GM12872 (cell line): ENCODE measurements around the gene SCFD2.

ENCODE experiments used
- CTCF ChIP-seq: IDR thresholded peaks from 3 replicates; pipeline ENCODE4 v1.5.1; 2011; ENCODE audit warnings: low read depth, mild to moderate bottlenecking, low read length, moderate library complexity; ENCODE audit not compliant: insufficient read depth

SCFD2 gene

DNA sequence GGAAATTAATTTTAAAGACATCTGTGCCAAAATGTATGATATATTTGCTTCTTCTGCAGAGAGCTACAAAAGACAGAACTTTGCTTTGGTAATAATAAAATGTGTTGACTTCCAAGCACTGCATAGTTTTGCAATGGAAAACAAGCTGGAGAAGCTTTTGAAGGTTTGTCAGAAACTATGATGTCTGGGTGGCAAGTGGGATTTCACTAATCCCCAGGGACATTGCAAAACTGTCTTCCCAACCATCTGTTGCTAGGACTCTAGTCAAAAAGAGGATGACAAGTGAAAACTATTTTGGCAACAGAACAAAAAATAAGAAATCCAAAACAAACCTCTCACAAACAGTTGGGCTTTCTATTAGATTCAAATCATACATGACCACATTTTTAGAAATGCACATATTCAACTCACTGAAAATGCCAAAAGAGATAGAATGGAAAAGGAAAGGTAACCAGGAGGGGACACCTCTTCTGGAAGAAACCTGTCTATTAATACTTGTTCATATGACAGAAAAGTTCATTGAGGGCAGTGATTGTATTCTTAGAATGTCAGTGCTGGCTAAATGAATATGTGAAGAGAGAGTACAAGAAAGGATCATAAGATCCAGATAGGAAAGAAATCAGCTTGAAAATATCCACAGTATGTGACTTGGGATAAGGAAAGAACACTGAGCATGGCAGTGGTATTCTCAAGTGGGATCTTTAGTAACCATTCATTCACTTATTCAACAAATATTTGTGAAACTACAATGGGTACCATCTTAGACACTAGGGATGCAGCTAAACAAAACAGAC is 275.7 kb downstream of the SCFD2 start:
- no peak for TF ChIP-seq CTCF

- TF ChIP-seq CTCF: no peak
Observed at GRCh38 chr4:53088152-53088551, 277.7 kb downstream of the SCFD2 start.

- TF ChIP-seq CTCF: no peak
Observed at GRCh38 chr4:53076374-53076958, 289.4 kb downstream of the SCFD2 start.

DNA sequence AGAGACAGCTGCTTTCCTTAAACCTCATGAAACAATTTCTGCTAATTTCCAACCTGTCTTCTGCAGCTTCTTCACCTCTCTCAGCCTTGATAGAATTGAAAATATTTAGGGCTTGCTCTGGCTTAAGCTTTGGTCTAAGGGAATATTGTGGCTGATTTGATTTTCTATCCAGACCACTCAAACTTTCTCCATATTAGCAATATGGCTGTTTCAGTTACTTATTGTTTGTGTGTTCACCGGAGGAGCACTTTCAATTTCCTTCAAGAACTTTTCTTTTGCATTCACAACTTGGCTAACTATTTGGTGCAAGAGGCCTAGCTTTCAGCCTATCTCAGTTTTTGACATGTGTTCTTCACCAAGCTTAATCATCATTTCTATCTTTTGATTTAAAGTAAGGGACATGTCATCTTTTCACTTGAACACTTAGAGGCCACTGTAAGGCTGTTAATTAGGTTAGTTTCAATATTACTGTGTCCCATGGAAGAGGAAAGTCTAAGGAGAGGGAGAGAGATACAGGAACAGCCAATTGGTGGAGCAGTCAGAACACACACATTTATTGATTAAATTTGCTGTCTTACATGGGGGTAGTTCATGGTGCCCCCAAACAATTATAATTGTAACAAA is 290.6 kb downstream of the SCFD2 start:
- no peak for TF ChIP-seq CTCF

DNA sequence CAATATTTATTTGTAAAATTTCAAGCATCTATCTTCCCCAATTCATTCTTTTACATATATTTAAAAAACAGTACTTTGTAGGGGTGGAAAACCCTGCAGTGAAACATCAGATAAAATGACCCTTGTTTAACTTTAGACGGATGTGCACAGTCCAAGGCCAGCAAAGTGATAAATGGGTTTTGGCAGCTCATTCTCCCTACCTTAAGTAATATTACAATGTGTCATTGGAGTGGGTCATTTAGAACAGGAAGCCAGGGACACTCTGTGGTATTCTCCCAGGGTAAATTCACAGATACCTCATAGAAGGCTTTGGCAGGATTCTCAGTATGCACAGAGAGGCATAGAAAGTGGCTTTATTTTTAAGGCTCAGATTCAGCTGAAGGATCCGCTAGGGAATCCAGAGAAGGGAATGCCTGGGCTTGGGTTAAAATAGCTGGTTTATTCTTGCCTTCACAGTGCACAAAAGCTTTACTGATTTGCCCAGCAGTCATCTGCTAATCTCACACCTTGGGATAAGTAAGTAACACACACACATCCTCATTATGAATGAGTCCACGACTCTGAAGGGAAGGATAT is 297.0 kb downstream of the SCFD2 start:
- no peak for TF ChIP-seq CTCF

GRCh38 chr4:53067125-53067802 is 298.6 kb downstream of the SCFD2 start:
- no peak for TF ChIP-seq CTCF

DNA sequence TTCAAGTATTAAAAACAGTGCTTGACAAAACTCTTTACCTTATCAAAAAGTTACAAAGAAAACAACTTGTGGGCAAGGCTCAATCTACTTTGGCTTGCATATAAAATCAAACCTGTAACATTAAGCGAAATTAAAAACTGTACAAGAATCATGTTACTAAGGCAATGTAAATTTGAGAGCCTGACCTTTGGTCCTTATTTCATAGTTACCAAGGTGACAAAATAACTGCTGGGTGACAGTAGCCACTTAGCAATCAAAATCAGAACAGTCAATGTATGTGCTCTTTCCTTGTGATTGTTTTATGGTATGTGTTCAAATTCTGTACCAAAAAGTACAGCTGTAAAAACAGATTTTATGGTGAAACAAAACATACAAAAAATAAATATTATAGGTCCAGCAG is 299.7 kb downstream of the SCFD2 start:
- TF ChIP-seq CTCF: no peak
